Transverse colon (tissue), 4 donors: ENCODE results near the gene RBP3. TPM values are rescaled to one million over a fixed set of nuclear protein-coding genes. Genes with fewer than 3 reads are reported as not detected.

Experiments used
- DNase-seq: peaks from one replicate; pipeline ENCODE4 v3.0.0-alpha.2; 2019
- H3K27ac ChIP-seq, 4 donors: fragments of 200-600 bp; sonication (generic); 2 replicates each; pipeline ENCODE4 v1.5.1; 2016 to 2018; ENCODE audit warnings: inconsistent platforms in 4 of 4
- H3K27me3 ChIP-seq: fragments of 200-600 bp; sonication (generic); 2 replicates; pipeline ENCODE4 v1.5.1; 2017; ENCODE audit warnings: inconsistent platforms
- H3K36me3 ChIP-seq, 4 donors: fragments of 200-600 bp; sonication (generic); 2 replicates each; pipeline ENCODE4 v1.5.1; 2017 to 2019; ENCODE audit warnings: inconsistent platforms in 4 of 4
- H3K4me1 ChIP-seq, 4 donors: fragments of 200-600 bp; sonication (generic); 2 replicates each; pipeline ENCODE4 v1.5.1; 2017 to 2020; ENCODE audit warnings: inconsistent platforms in 4 of 4
- H3K4me3 ChIP-seq, 4 donors: fragments of 200-600 bp; sonication (generic); 1 replicate in 1 of 4; 2 replicates in 3 of 4; pipeline versions ENCODE4 v1.5.1 to v1.6.1; 2017 to 2019; ENCODE audit warnings: inconsistent platforms in 4 of 4
- H3K9me3 ChIP-seq, 2 donors: fragments of 200-600 bp; sonication (generic); 2 replicates each; pipeline ENCODE4 v1.5.1; 2017 to 2019; ENCODE audit warnings: inconsistent platforms in 2 of 2
- CTCF ChIP-seq, 5 experiments: fragments of 200-600 bp in 3 of 5; fragments of 450-650 bp in 2 of 5; sonication (generic) in 3 of 5; IDR thresholded peaks; 1 replicate in 2 of 5; 2 replicates in 3 of 5; pipeline ENCODE4 v1.5.1; 2016 to 2017; ENCODE audit warnings: antibody characterized with exemption in 5 of 5, inconsistent platforms in 3 of 5, mild to moderate bottlenecking in 2 of 5, moderate library complexity in 1 of 5
- EP300 ChIP-seq: sonication (generic); formaldehyde crosslinking; IDR thresholded peaks from one replicate; pipeline ENCODE4 v1.6.1; 2017; ENCODE audit warnings: antibody characterized with exemption, low read depth
- POLR2A ChIP-seq: fragments of 450-650 bp; IDR thresholded peaks from one replicate; pipeline ENCODE4 v1.6.1; 2016; ENCODE audit warnings: antibody characterized with exemption, mild to moderate bottlenecking, moderate library complexity
- POLR2AphosphoS5 ChIP-seq, 3 donors: sonication (generic); formaldehyde crosslinking; IDR thresholded peaks; one replicate each; pipeline ENCODE4 v1.6.1; 2016; ENCODE audit warnings: antibody characterized with exemption in 3 of 3
- WGBS, 2 donors: methylation state at CpG; one replicate each; pipeline ENCODE4 v1.1.5; 2018; ENCODE audit warnings: low coverage in 1 of 2; 5-methylcytosine and 5-hydroxymethylcytosine counted together
- in situ Hi-C, 4 donors: fragments of 200-750 bp; cut with MboI; loops; one replicate each; pipeline versions ENCODE4 v1.15.0 to v1.15.1; 2017; ENCODE audit warnings: low sequenced_read_pairs in 3 of 4, low pct_ligation_motif_present in 1 of 4, low pct_unique_long_range_greater_than_20kb in 1 of 4
- intact Hi-C: fragments of 100-400 bp; cut with DNase I; formaldehyde crosslinking; loops from one replicate; pipeline ENCODE4 v1.15.1; 2023; ENCODE audit warnings: low total_unique reads
- total RNA-seq, 4 donors: library from RNA; depleted of rRNA; stranded (reverse); fragments of >200 nt; gene quantifications; one replicate each; pipeline ENCODE4 v1.1.0, GENCODE V29; 2016

Gene RBP3
- total RNA-seq, 4 donors from 2014 or later: not detected

- TF ChIP-seq EP300: no peak
- no peak for TF ChIP-seq POLR2AphosphoS5 (IDR thresholded peaks at IDR 0.05)
- TF ChIP-seq POLR2A: no peak
- no peak for TF ChIP-seq CTCF (IDR thresholded peaks at IDR 0.05)
- in situ Hi-C loops (no loop called here), intact Hi-C loops (no loop called here)
- H3K27ac ChIP-seq: no peak overlapping the region
- H3K4me3 ChIP-seq: no peak overlapping the region
- no peaks in the 10 kb centered on the region for H3K27me3 ChIP-seq
- no peaks in the 10 kb centered on the region for H3K36me3 ChIP-seq
- no peak for DNase-seq
- H3K9me3 ChIP-seq: no peaks in the 10 kb centered on the region
- WGBS, 2 donors: 79% methylated on average over 6 of the region's 6 CpGs; no CpG with 5 or more reads in 1 of the 2 donors
- peaks cover 0 to 5% (median 3%) of the 10 kb centered on the region in 4 donors for H3K4me1 ChIP-seq
Measured at GRCh38 chr10:47372726-47373125, 24.6 kb downstream of the RBP3 start.

GRCh38 chr10:47374611-47375536, 26.7 kb downstream of the RBP3 start:
- TF ChIP-seq POLR2AphosphoS5 (IDR thresholded peaks at IDR 0.05) (no peak), EP300 (no peak)
- intact Hi-C loops (no loop called here), in situ Hi-C loops (loop anchor here in 1 of 4 donors (25.0 kb wide), 1 partner anchor 1088 kb away; the partner anchor contains the start of gene ANTXRL)
- no peak for DNase-seq
- H3K9me3 ChIP-seq: no peaks in the 10 kb centered on the region
- H3K27me3 ChIP-seq: no peaks in the 10 kb centered on the region
- H3K36me3 ChIP-seq: no peaks in the 10 kb centered on the region
- H3K27ac ChIP-seq: no peak overlapping the region
- H3K4me1 ChIP-seq: peaks cover 0 to 10% (median 3%) of the 10 kb centered on the region in 4 donors
- H3K4me3 ChIP-seq: no peak overlapping the region
- 64 to 70% methylated on average over 2 to 12 of the region's 12 CpGs for WGBS, 2 donors

GRCh38 chr10:47376522-47377220, 28.5 kb downstream of the RBP3 start:
- intact Hi-C loops: no loop called here
- WGBS, 2 donors: 71% methylated on average over 10 of the region's 10 CpGs; no CpG with 5 or more reads in 1 of the 2 donors
- DNase-seq: no peak
- no peaks in the 10 kb centered on the region for H3K27me3 ChIP-seq
- TF ChIP-seq POLR2A (no peak), POLR2AphosphoS5 (IDR thresholded peaks at IDR 0.05) (no peak), CTCF (IDR thresholded peaks at IDR 0.05) (no peak), EP300 (no peak)
- in situ Hi-C loops: loop anchor here in 1 of 4 donors (25.0 kb wide), 1 partner anchor 1089 kb away; the partner anchor contains the start of gene ANTXRL
- H3K4me1 ChIP-seq: peaks cover 0 to 14% (median 11%) of the 10 kb centered on the region in 4 donors
- no peaks in the 10 kb centered on the region for H3K9me3 ChIP-seq
- no peak overlapping the region for H3K27ac ChIP-seq
- H3K36me3 ChIP-seq: no peaks in the 10 kb centered on the region
- no peak overlapping the region for H3K4me3 ChIP-seq

- in situ Hi-C loops: loop anchor here in 1 of 4 donors (25.0 kb wide), 1 partner anchor 1091 kb away; the partner anchor contains the start of gene ANTXRL
- no peaks in the 10 kb centered on the region for H3K27me3 ChIP-seq
- TF ChIP-seq CTCF (IDR thresholded peaks at IDR 0.05) (no peak), POLR2AphosphoS5 (IDR thresholded peaks at IDR 0.05) (no peak), POLR2A (no peak), EP300 (no peak)
- DNase-seq: no peak
- 60 to 84% methylated on average over 2 to 4 of the region's 4 CpGs for WGBS, 2 donors
- no peaks in the 10 kb centered on the region for H3K36me3 ChIP-seq
- peak overlapping the region in 1 of 4 donors; percentile 17 for H3K27ac ChIP-seq
- H3K4me1 ChIP-seq: peaks cover 0 to 15% (median 12%) of the 10 kb centered on the region in 4 donors
- intact Hi-C loops: no loop called here
- no peaks in the 10 kb centered on the region for H3K9me3 ChIP-seq
- no peak overlapping the region for H3K4me3 ChIP-seq
Measured at GRCh38 chr10:47378183-47378510, 30.0 kb downstream of the RBP3 start.
